HepG2 (cell line): ENCODE measurements around the gene BPI. TPM values are rescaled to one million over a fixed set of nuclear protein-coding genes. Genes with fewer than 3 reads are reported as not detected.

Source experiments
- CHD4 ChIP-seq: fragments of 200-600 bp; sonication (generic); IDR thresholded peaks from 2 replicates; pipeline ENCODE4 v1.7.0; 2017; ENCODE audit warnings: mild to moderate bottlenecking, low read length, borderline replicate concordance
- HNF4A ChIP-seq: sonication (generic); formaldehyde crosslinking; IDR thresholded peaks from 2 replicates; pipeline ENCODE4 v1.4.0; 2020; ENCODE audit warnings: missing genetic modification reagents
- MAFK ChIP-seq, 2 experiments: IDR thresholded peaks in 1 of 2; conservative IDR thresholded peaks in 1 of 2; 2 replicates each; pipeline ENCODE4 v1.6.1; 2011; ENCODE audit warnings: improper control_type of control experiment in 2 of 2, low read length in 2 of 2
- NFKB2 ChIP-seq: sonication (generic); formaldehyde crosslinking; IDR thresholded peaks from 2 replicates; pipeline ENCODE4 v1.4.0; 2020; ENCODE audit warnings: missing genetic modification reagents, borderline replicate concordance
- PPARG ChIP-seq: conservative IDR thresholded peaks from 2 replicates; pipeline ENCODE4 v1.6.1; 2016; ENCODE audit warnings: missing biosample characterization, missing genetic modification reagents
- SMARCE1 ChIP-seq: fragments of 450-650 bp; IDR thresholded peaks from 2 replicates; pipeline ENCODE4 v1.6.1; 2017; ENCODE audit warnings: borderline replicate concordance
- TAF15 ChIP-seq: fragments of 200-400 bp; formaldehyde crosslinking; IDR thresholded peaks from one replicate; pipeline ENCODE4 v1.6.1; 2018; ENCODE audit warnings: mild to moderate bottlenecking, low read depth, low read length; ENCODE audit not compliant: poor library complexity, severe bottlenecking
- ZBED4 ChIP-seq: sonication (generic); formaldehyde crosslinking; IDR thresholded peaks from 2 replicates; pipeline ENCODE4 v1.4.0; 2020; ENCODE audit warnings: missing genetic modification reagents, borderline replicate concordance
- ZBTB40 ChIP-seq, 2 experiments: fragments of 450-650 bp in 1 of 2; sonication (generic) in 1 of 2; formaldehyde crosslinking in 1 of 2; IDR thresholded peaks; 2 replicates each; pipeline versions ENCODE4 v1.6.1 to v1.8.0; 2016 to 2022; ENCODE audit warnings: antibody characterized with exemption in 1 of 2, mild to moderate bottlenecking in 1 of 2, missing genetic modification reagents in 1 of 2
- ZFYVE20 ChIP-seq: sonication (generic); formaldehyde crosslinking; IDR thresholded peaks from 2 replicates; pipeline ENCODE4 v1.8.0; 2023; ENCODE audit warnings: low read depth, mild to moderate bottlenecking, moderate library complexity, missing genetic modification reagents, borderline replicate concordance
- ZNF782 ChIP-seq: sonication (generic); formaldehyde crosslinking; IDR thresholded peaks from 2 replicates; pipeline ENCODE4 v1.4.0; 2020; ENCODE audit warnings: missing genetic modification reagents, mild to moderate bottlenecking, borderline replicate concordance
- ZSCAN20 ChIP-seq: sonication (generic); formaldehyde crosslinking; IDR thresholded peaks from 2 replicates; pipeline ENCODE4 v1.4.0; 2020; ENCODE audit warnings: missing genetic modification reagents, mild to moderate bottlenecking, borderline replicate concordance
- polyA plus RNA-seq, 8 experiments: library from polyadenylated mRNA; depleted of rRNA in 3 of 8; stranded (reverse) in 7 of 8; unstranded in 1 of 8; fragments of >200 nt; fragmentation: Illumina TruSeq in 4 of 8; extraction: Trizol in 4 of 8; gene quantifications; 2 replicates each; pipeline versions ENCODE4 v1.2.1 to v1.2.3, GENCODE V29; 2011 to 2016; ENCODE audit warnings: low read depth in 4 of 8, missing spikeins in 1 of 8, mixed read lengths in 1 of 8; ENCODE audit not compliant: insufficient read depth in 1 of 8
- total RNA-seq, 5 experiments: library from RNA; depleted of rRNA; stranded (reverse); fragments of >200 nt; fragmentation: Illumina TruSeq; extraction: Trizol; gene quantifications; 2 replicates each; pipeline ENCODE4 v1.2.3, GENCODE V29; 2016; ENCODE audit warnings: low read depth in 1 of 5

The BPI gene
- total and polyA plus RNA-seq, 2 of the 13 experiments (the other 11 are each of a cell fraction or from before 2014, with no cell fraction given) = not detected

GRCh38 chr20:38295811-38296210, 8.1 kb upstream of the BPI start (continued):
- TF ChIP-seq ZBED4 (CRISPR knock-in tag) = no peak
- TF ChIP-seq ZFYVE20 (CRISPR knock-in tag) = no peak
- no peak for TF ChIP-seq TAF15
- no peak for TF ChIP-seq MAFK (conservative IDR thresholded peaks at IDR 0.05 in 1 of 2, IDR thresholded peaks at IDR 0.05 in 1 of 2; ENCODE audit: low read length in 2 of 2)
- no peak for TF ChIP-seq ZBTB40 (IDR thresholded peaks at IDR 0.05)
- no peak for TF ChIP-seq ZBTB40 (CRISPR knock-in tag; IDR thresholded peaks at IDR 0.05)
- TF ChIP-seq PPARG (CRISPR knock-in tag) = no peak
- TF ChIP-seq ZNF782 (CRISPR knock-in tag) = no peak
- no peak for TF ChIP-seq SMARCE1
- TF ChIP-seq NFKB2 (CRISPR knock-in tag) = no peak
- TF ChIP-seq ZSCAN20 (CRISPR knock-in tag) = no peak
- no peak for TF ChIP-seq HNF4A (CRISPR knock-in tag)
- no peak for TF ChIP-seq CHD4
